Occipital lobe (tissue), 2 donors: ENCODE data around the gene VARS2. TPM values are rescaled to one million over a fixed set of nuclear protein-coding genes. Genes with fewer than 3 reads are reported as not detected.
A peak's percentile ranks its signal among the peaks of the same experiment; 100 is the strongest.
"Not testable (repeated sequence)": the region's sequence is repeated elsewhere in the genome, so short reads cannot be mapped to it uniquely, and the experiment has no call there.

Source experiments
- DNase-seq: peaks from one replicate; lab custom pipeline; 2025; lab: John Stamatoyannopoulos, UW
- total RNA-seq: library from RNA; depleted of rRNA; stranded (reverse); fragments of >200 nt; gene quantifications from one replicate; pipeline ENCODE4 v1.2.3, GENCODE V29; 2014

VARS2 gene
- total RNA-seq, 1 donor from 2014 or later: 31.2 TPM

GRCh38 chr6:30898750-30899360, 15.2 kb upstream of the VARS2 start:
- DNase-seq: no peak

GRCh38 chr6:30900863-30901417, 13.1 kb upstream of the VARS2 start:
- no peak for DNase-seq

- DNase-seq: no peak
These were observed 12.6 kb upstream of the VARS2 start for GRCh38 chr6:30901436-30901835.

GRCh38 chr6:30902196-30902595, 11.8 kb upstream of the VARS2 start:
- DNase-seq: not testable (repeated sequence)

GRCh38 chr6:30902709-30903108, 11.3 kb upstream of the VARS2 start:
- no peak for DNase-seq

GRCh38 chr6:30903236-30903635, 10.8 kb upstream of the VARS2 start:
- no peak for DNase-seq

- DNase-seq: not testable (repeated sequence)
These were observed 6.7 kb upstream of the VARS2 start for GRCh38 chr6:30907290-30907757.

GRCh38 chr6:30907758-30908591, 6.1 kb upstream of the VARS2 start, which contains the start of gene GTF2H4:
Gene GTF2H4, plus strand, starts transcription at chr6:30908207.
- peak; percentile 97 for DNase-seq

- no peak for DNase-seq
These were observed 5.3 kb upstream of the VARS2 start for GRCh38 chr6:30908700-30909099.

GRCh38 chr6:30910473-30910872, 3.6 kb upstream of the VARS2 start:
- DNase-seq: not testable (repeated sequence)

GRCh38 chr6:30912746-30913520, 1.1 kb upstream of the VARS2 start:
- no peak for DNase-seq

GRCh38 chr6:30913721-30914075, 340 bp upstream of the VARS2 start:
- no peak for DNase-seq

- DNase-seq: no peak
These were observed 984 bp downstream of the VARS2 start for GRCh38 chr6:30914854-30915590.

- DNase-seq: no peak
These were observed 1.5 kb downstream of the VARS2 start for GRCh38 chr6:30915591-30915946.

GRCh38 chr6:30917041-30917440, 3.0 kb downstream of the VARS2 start:
- no peak for DNase-seq

- no peak for DNase-seq
These were observed 3.4 kb downstream of the VARS2 start for GRCh38 chr6:30917487-30917886.

GRCh38 chr6:30918670-30919069, 4.6 kb downstream of the VARS2 start:
- no peak for DNase-seq

- DNase-seq: no peak
These were observed 8.4 kb downstream of the VARS2 start for GRCh38 chr6:30922447-30922852.

- not testable (repeated sequence) for DNase-seq
These were observed 10.1 kb downstream of the VARS2 start for GRCh38 chr6:30924040-30924627.

- DNase-seq: no peak
These were observed 12.6 kb downstream of the VARS2 start for GRCh38 chr6:30926644-30927043.

- DNase-seq: not testable (repeated sequence)
These were observed 13.0 kb downstream of the VARS2 start for GRCh38 chr6:30927080-30927479.
